Effector memory CD4-positive, alpha-beta T cell (primary cell): ENCODE measurements around the gene C2orf69.

Experiments used
- DNase-seq, 3 donors: peaks; one replicate each; pipeline ENCODE4 v3.0.0-alpha.2; 2020
- H3K27ac ChIP-seq: 2 replicates; pipeline ENCODE4 v1.7.0; 2013; ENCODE audit warnings: mild to moderate bottlenecking, low read length, moderate library complexity; ENCODE audit not compliant: insufficient read depth, poor library complexity, severe bottlenecking
- H3K27me3 ChIP-seq: replicated peaks from 2 replicates; pipeline ENCODE4 v1.7.0; 2013; ENCODE audit warnings: mild to moderate bottlenecking, low read length; ENCODE audit not compliant: insufficient read depth, control insufficient read depth, poor library complexity, severe bottlenecking
- H3K36me3 ChIP-seq: 2 replicates; pipeline ENCODE4 v1.7.0; 2013; ENCODE audit warnings: mild to moderate bottlenecking, low read length, moderate library complexity; ENCODE audit not compliant: control insufficient read depth, insufficient read depth
- H3K4me1 ChIP-seq: 2 replicates; pipeline ENCODE4 v1.7.0; 2013; ENCODE audit warnings: low read length, mild to moderate bottlenecking; ENCODE audit not compliant: control insufficient read depth, insufficient read depth, poor library complexity, severe bottlenecking
- H3K4me3 ChIP-seq: 2 replicates; pipeline ENCODE4 v1.7.0; 2013; ENCODE audit warnings: low read length, low read depth, mild to moderate bottlenecking; ENCODE audit not compliant: insufficient read depth, poor library complexity, severe bottlenecking
- H3K9me3 ChIP-seq: 2 replicates; pipeline ENCODE4 v1.7.0; 2013; ENCODE audit warnings: mild to moderate bottlenecking, low read length, moderate library complexity; ENCODE audit not compliant: control insufficient read depth
- total RNA-seq, 3 donors: gene quantifications; one replicate each; lab custom pipeline; 2026; lab: John Stamatoyannopoulos, UW

The C2orf69 gene
- 25.0 to 37.0 (median 28.1) reads per million in 3 donors for total RNA-seq

DNA sequence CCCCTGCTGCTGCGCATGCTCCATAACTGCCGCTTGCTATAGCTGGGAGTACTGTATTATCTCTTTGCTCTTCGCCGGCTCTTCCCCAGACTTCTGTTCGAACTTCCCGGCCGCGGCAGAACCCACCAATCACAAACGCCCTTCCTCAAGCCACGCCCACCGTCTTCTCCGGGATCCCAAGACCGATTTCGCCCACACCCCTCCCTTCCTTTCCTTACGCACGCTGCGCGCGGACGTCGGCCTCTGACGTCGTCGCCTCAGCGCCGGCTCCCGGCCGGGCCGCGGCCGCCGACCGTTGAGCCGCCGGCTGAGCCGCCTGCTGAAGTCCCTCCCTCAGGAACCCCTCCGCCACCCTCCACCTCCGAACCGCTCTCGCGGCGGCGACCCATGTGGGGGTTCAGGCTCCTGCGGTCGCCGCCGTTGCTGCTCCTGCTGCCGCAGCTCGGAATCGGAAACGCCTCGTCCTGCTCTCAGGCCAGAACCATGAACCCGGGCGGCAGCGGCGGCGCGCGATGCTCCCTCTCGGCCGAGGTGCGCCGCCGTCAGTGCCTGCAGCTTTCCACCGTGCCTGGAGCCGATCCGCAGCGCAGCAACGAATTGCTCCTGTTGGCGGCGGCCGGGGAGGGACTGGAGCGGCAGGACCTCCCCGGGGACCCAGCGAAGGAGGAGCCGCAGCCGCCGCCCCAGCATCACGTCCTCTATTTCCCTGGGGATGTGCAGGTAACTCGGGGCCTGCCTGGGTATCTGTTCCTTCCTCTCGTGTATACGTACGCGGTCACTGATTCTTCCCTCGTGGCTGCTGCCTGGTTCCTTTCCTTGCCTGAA, at the start of gene C2orf69:
Gene C2orf69, plus strand, starts transcription at position 242 of the 825 bp plus-strand sequence. Its CDS starts 146 bp downstream, at position 388.
- Histone ChIP-seq H3K9me3 (no peaks in the 10 kb centered on the region), H3K4me3 (peak within 1 kb of the TSS; percentile 87), H3K4me1 (peaks cover 10% of the 10 kb centered on the region), H3K27ac (peak within 1 kb of the TSS; percentile 83), H3K36me3 (no peaks in the 10 kb centered on the region), H3K27me3 (no peaks in the 10 kb centered on the region)
- peak; percentile 85 to 88 (median 88) for DNase-seq

DNA sequence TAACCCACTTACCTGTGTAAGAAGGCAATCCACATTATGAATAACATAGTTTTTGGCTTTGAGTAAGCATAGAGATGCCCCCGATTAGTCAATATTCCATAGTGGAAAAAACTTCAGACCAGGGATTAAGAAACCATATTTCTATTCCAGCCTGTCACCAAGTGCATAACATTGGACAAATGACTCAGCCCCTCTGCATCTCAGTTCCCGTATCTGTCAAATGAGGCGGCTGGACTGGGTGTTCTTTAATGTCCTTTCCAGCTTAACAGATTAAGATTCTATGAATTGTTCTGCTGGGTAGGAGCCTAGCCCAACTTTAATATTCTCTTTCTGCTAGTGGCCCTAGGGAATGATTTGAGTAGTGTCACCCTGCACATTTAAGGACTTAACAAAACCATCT, 48.3 kb upstream of the C2orf69 start:
- Histone ChIP-seq H3K4me3 (no peak overlapping the region), H3K27me3 (peaks cover 3% of the 10 kb centered on the region), H3K4me1 (no peaks in the 10 kb centered on the region), H3K36me3 (no peaks in the 10 kb centered on the region), H3K27ac (no peak overlapping the region), H3K9me3 (no peaks in the 10 kb centered on the region)
- DNase-seq, result no peak

DNA sequence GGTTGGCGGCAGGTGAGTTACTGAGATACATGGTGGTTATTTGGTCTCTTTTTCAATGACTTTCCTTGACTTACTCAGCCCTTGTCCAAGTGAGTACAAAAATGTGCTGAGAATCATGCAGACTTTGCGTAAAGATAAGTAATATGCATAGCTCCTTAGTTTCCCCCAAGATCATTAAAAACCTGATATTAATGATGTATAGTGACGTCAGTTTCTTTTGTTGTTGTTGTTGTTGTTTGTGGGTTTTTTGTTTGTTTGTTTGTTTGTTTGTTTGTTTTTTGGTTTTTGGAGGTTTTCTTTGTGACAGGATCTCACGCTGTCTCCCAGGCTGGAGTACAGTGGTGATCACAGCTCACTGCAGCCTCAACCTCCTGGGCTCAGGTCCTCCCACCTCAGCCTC, 45.2 kb upstream of the C2orf69 start:
- DNase-seq, result no peak
- Histone ChIP-seq H3K4me3 (no peak overlapping the region), H3K4me1 (no peaks in the 10 kb centered on the region)

GRCh38 chr2:199868431-199869226, 42.5 kb upstream of the C2orf69 start:
- Histone ChIP-seq H3K9me3 (no peaks in the 10 kb centered on the region), H3K27ac (no peak overlapping the region), H3K27me3 (peaks cover 8% of the 10 kb centered on the region)

More for the DNA sequence above, 45.2 kb upstream of the C2orf69 start:
- Histone ChIP-seq H3K9me3 (no peaks in the 10 kb centered on the region), H3K36me3 (no peaks in the 10 kb centered on the region), H3K27me3 (peaks cover 8% of the 10 kb centered on the region), H3K27ac (no peak overlapping the region)

GRCh38 chr2:199869227-199869541, 41.9 kb upstream of the C2orf69 start:
- H3K4me3 ChIP-seq, result no peak overlapping the region
- H3K36me3 ChIP-seq, result no peaks in the 10 kb centered on the region
- H3K27me3 ChIP-seq, result peaks cover 8% of the 10 kb centered on the region
- H3K4me1 ChIP-seq, result no peaks in the 10 kb centered on the region
- no peak overlapping the region for H3K27ac ChIP-seq
- DNase-seq, result no peak
- H3K9me3 ChIP-seq, result no peaks in the 10 kb centered on the region

More at GRCh38 chr2:199868431-199869226, 42.5 kb upstream of the C2orf69 start:
- no peak overlapping the region for H3K4me3 ChIP-seq
- no peak for DNase-seq
- no peaks in the 10 kb centered on the region for H3K36me3 ChIP-seq
- no peaks in the 10 kb centered on the region for H3K4me1 ChIP-seq

DNA sequence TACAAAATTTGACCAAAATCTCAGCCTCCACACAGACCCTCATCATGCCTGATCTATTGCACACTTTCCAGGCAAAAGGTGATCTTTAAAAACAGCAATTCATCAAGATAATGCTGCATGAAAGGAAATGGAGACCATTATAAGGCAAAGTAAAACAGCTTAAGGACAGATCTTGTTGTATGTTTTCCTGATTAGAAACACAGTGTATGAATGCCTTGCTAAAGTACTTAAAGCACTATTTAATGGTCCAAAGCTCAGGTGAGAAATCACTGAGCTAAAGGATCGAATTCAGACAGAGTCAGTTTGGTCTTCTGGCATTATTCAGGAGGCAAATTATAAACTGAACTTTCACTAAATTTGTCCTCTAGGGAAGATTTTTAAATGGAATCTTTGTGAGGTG, 41.4 kb upstream of the C2orf69 start:
- DNase-seq, result no peak
- H3K4me1 ChIP-seq, result no peaks in the 10 kb centered on the region
- no peaks in the 10 kb centered on the region for H3K9me3 ChIP-seq

GRCh38 chr2:199870581-199870980, 40.5 kb upstream of the C2orf69 start:
- Histone ChIP-seq H3K4me1 (no peaks in the 10 kb centered on the region), H3K36me3 (no peaks in the 10 kb centered on the region), H3K27ac (no peak overlapping the region), H3K4me3 (no peak overlapping the region), H3K27me3 (peaks cover 8% of the 10 kb centered on the region), H3K9me3 (no peaks in the 10 kb centered on the region)
- no peak for DNase-seq

More for the DNA sequence above, 41.4 kb upstream of the C2orf69 start:
- no peaks in the 10 kb centered on the region for H3K36me3 ChIP-seq
- no peak overlapping the region for H3K4me3 ChIP-seq
- no peak overlapping the region for H3K27ac ChIP-seq
- peaks cover 8% of the 10 kb centered on the region for H3K27me3 ChIP-seq

- Histone ChIP-seq H3K36me3 (no peaks in the 10 kb centered on the region), H3K27me3 (peaks cover 5% of the 10 kb centered on the region), H3K27ac (no peak overlapping the region), H3K9me3 (no peaks in the 10 kb centered on the region), H3K4me1 (no peaks in the 10 kb centered on the region), H3K4me3 (no peak overlapping the region)
- no peak for DNase-seq
Measured at GRCh38 chr2:199874209-199874608, 36.9 kb upstream of the C2orf69 start.

GRCh38 chr2:199875400-199875799, 35.7 kb upstream of the C2orf69 start:
- Histone ChIP-seq H3K4me3 (no peak overlapping the region), H3K27me3 (no peaks in the 10 kb centered on the region), H3K9me3 (no peaks in the 10 kb centered on the region), H3K27ac (no peak overlapping the region), H3K36me3 (no peaks in the 10 kb centered on the region), H3K4me1 (no peaks in the 10 kb centered on the region)
- no peak for DNase-seq

- Histone ChIP-seq H3K36me3 (no peaks in the 10 kb centered on the region), H3K4me1 (no peaks in the 10 kb centered on the region), H3K27ac (no peak overlapping the region), H3K4me3 (no peak overlapping the region), H3K27me3 (no peaks in the 10 kb centered on the region), H3K9me3 (no peaks in the 10 kb centered on the region)
- no peak for DNase-seq
Measured at GRCh38 chr2:199882667-199883066, 28.4 kb upstream of the C2orf69 start.
